Activated CD8-positive, alpha-beta T cell treated with anti-CD3 and anti-CD28 coated beads, Interleukin-2, amount 10 ng/mL, durations not matched to agents 7 days and 5 days (primary cell): Measurements from ENCODE around the gene VPS37C. TPM values are rescaled to one million over a fixed set of nuclear protein-coding genes. Genes with fewer than 3 reads are reported as not detected.

Experiments
- ATAC-seq: fragments of 150-1000 bp; cut with Tn5 transposase; one replicate; pipeline ENCODE4 v1.10.0; 2021; ENCODE audit warnings: moderate library complexity
- CTCF ChIA-PET: fragments of 350-600 bp; sonication (Branson Sonifier 250); formaldehyde crosslinking; loops from one replicate; lab custom pipeline; 2021; ENCODE audit warnings: antibody characterized with exemption; lab: Charles Lee
- POLR2A ChIA-PET: fragments of 350-600 bp; sonication (Branson Sonifier 250); formaldehyde crosslinking; loops from one replicate; lab custom pipeline; 2021; ENCODE audit warnings: antibody characterized with exemption; lab: Charles Lee
- DNase-seq: peaks from one replicate; pipeline ENCODE4 v3.0.0-alpha.2; 2020
- H3K27ac Mint-ChIP-seq: one replicate; pipeline ENCODE4 v1.8.0; 2021; ENCODE audit warnings: mild to moderate bottlenecking, mixed read lengths
- H3K27me3 Mint-ChIP-seq: one replicate; pipeline ENCODE4 v1.8.0; 2021; ENCODE audit warnings: low read depth, mixed read lengths
- H3K36me3 Mint-ChIP-seq: one replicate; pipeline ENCODE4 v1.8.0; 2021; ENCODE audit warnings: low read depth, mixed read lengths
- H3K4me1 Mint-ChIP-seq: one replicate; pipeline ENCODE4 v1.8.0; 2021; ENCODE audit warnings: low read depth, mixed read lengths
- H3K4me3 Mint-ChIP-seq: one replicate; pipeline ENCODE4 v1.8.0; 2021; ENCODE audit warnings: mild to moderate bottlenecking, mixed read lengths
- H3K9me3 Mint-ChIP-seq: one replicate; pipeline ENCODE4 v1.8.0; 2022; ENCODE audit warnings: mixed read lengths; ENCODE audit not compliant: insufficient read depth
- total RNA-seq, 2 experiments: library from RNA; stranded (reverse); gene quantifications; one replicate each; pipeline ENCODE4 v1.2.3, GENCODE V29; 2021

VPS37C gene
- total RNA-seq, 2 experiments from 2014 or later = 3.4 to 3.8 TPM

GRCh38 chr11:61142424-61142823 is 18.8 kb downstream of the VPS37C start:
- ATAC-seq = no peak
- Mint-ChIP-seq H3K4me1 (peaks cover 10% of the 10 kb centered on the region), H3K4me3 (no peak overlapping the region), H3K27me3 (no peaks in the 10 kb centered on the region), H3K9me3 (no peaks in the 10 kb centered on the region), H3K27ac (no peak overlapping the region), H3K36me3 (no peaks in the 10 kb centered on the region)
- CTCF ChIA-PET = interaction anchor here (1.2 kb wide), 1 partner anchor 15 kb away, joined by 3 read pairs; no protein-coding TSS in a partner anchor
- POLR2A ChIA-PET = interaction anchor here (0.6 kb wide), 1 partner anchor 100 kb away, joined by 3 read pairs; no protein-coding TSS in a partner anchor
- DNase-seq = no peak

DNA sequence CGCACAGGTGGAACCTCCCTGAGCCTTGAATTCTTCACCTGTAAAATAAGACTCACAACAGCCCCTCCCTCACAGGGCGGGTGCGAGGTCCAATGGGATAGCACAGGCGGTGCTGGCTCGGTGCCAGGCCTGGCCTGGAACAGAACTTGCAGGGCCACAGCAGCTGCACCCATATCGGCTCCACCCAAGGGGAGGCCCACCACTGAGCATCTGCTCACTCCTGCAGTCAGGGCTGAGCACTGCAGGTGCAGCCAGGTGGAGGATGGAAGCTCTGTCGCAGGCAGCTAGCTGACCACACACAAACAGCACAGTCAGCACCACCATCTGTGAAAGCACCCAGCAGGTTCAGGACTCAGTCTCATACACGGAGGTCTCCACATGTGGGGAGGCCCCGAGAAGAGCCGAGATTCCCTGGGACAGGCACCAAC is 19.6 kb downstream of the VPS37C start:
- DNase-seq (no peak), ATAC-seq (peak; percentile 27)
- H3K27ac Mint-ChIP-seq = no peak overlapping the region
- no peak overlapping the region for H3K4me3 Mint-ChIP-seq
- H3K27me3 Mint-ChIP-seq = no peaks in the 10 kb centered on the region
- H3K9me3 Mint-ChIP-seq = no peaks in the 10 kb centered on the region
- ChIA-PET POLR2A (interaction anchor here (0.6 kb wide), 1 partner anchor 100 kb away, joined by 3 read pairs; no protein-coding TSS in a partner anchor), CTCF (interaction anchor here (1.2 to 2.1 kb wide), 2 partner anchors 12 to 16 kb away, joined by 3 to 6 read pairs; no protein-coding TSS in a partner anchor)
- peaks cover 7% of the 10 kb centered on the region for H3K4me1 Mint-ChIP-seq
- H3K36me3 Mint-ChIP-seq = no peaks in the 10 kb centered on the region

GRCh38 chr11:61140416-61140815 is 20.8 kb downstream of the VPS37C start:
- ChIA-PET POLR2A (no interaction called here), CTCF (interaction anchor here (1.9 to 2.4 kb wide), 4 partner anchors 10 to 47 kb away, joined by 4 to 8 read pairs (median 6); no protein-coding TSS in a partner anchor)
- Mint-ChIP-seq H3K4me1 (no peaks in the 10 kb centered on the region), H3K27me3 (no peaks in the 10 kb centered on the region), H3K9me3 (no peaks in the 10 kb centered on the region), H3K36me3 (no peaks in the 10 kb centered on the region), H3K4me3 (no peak overlapping the region), H3K27ac (no peak overlapping the region)
- ATAC-seq (no peak), DNase-seq (no peak)

DNA sequence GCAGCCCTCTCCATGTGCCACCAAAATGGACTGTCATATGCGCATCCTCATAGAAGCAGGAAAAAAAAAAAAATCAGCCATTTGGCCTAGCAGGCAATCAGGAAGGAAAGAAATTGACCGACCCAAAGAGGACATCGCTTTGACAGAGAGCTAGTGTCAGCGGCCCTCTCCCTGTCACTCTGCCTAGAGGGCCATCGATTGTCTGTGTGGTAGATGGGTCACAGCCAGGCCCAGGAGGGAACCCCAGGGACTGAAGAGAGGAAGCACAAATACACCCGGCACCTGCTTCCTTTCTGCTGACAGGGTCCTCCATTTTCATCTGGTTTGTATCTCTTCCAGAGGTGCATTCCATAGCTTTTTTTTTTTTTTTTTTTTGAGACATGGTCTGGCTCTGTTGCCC is 21.8 kb downstream of the VPS37C start:
- no peak overlapping the region for H3K27ac Mint-ChIP-seq
- ChIA-PET CTCF (interaction anchor here (0.7 to 2.4 kb wide), 5 partner anchors 9 to 48 kb away, joined by 3 to 8 read pairs (median 6); no protein-coding TSS in a partner anchor), POLR2A (interaction anchor here (0.6 to 0.7 kb wide), 2 partner anchors 9 to 169 kb away, joined by 3 read pairs; no protein-coding TSS in a partner anchor)
- no peaks in the 10 kb centered on the region for H3K4me1 Mint-ChIP-seq
- no peaks in the 10 kb centered on the region for H3K36me3 Mint-ChIP-seq
- DNase-seq (no peak), ATAC-seq (no peak)
- no peaks in the 10 kb centered on the region for H3K9me3 Mint-ChIP-seq
- no peak overlapping the region for H3K4me3 Mint-ChIP-seq
- H3K27me3 Mint-ChIP-seq = no peaks in the 10 kb centered on the region

DNA sequence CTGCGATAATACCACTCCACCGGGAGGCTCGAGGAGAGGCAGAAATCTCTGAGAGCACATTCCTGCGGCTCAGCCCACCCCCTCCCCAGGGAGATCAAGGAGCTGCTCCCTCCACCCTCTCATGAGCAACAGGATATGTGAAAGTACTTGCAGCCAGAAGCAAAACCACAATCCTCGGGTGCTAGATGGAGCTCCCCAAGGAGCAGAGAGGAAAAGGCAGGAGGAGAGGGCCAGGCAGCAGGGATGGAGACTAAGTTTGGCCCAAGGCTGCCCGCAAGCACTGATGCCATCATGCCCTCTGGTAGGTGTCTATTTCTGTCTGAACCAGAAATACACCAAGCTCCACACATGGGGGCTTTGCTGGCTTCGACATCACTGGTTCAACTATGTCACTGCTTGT is 22.3 kb downstream of the VPS37C start:
- CTCF ChIA-PET = interaction anchor here (1.3 to 2.4 kb wide), 4 partner anchors 8 to 169 kb away, joined by 3 to 8 read pairs (median 5); no protein-coding TSS in a partner anchor

GRCh38 chr11:61134801-61135257 is 26.4 kb downstream of the VPS37C start:
- ChIA-PET POLR2A (no interaction called here), CTCF (interaction anchor here (1.1 to 1.5 kb wide), 2 partner anchors 52 to 165 kb away, joined by 3 read pairs; no protein-coding TSS in a partner anchor)
- Mint-ChIP-seq H3K4me1 (peaks cover 4% of the 10 kb centered on the region), H3K27ac (no peak overlapping the region), H3K27me3 (no peaks in the 10 kb centered on the region), H3K36me3 (no peaks in the 10 kb centered on the region), H3K9me3 (no peaks in the 10 kb centered on the region), H3K4me3 (no peak overlapping the region)
- ATAC-seq = no peak
- DNase-seq = no peak

More for the DNA sequence above, 22.3 kb downstream of the VPS37C start:
- DNase-seq (no peak), ATAC-seq (no peak)
- no peak overlapping the region for H3K27ac Mint-ChIP-seq
- no peaks in the 10 kb centered on the region for H3K9me3 Mint-ChIP-seq
- no peaks in the 10 kb centered on the region for H3K4me1 Mint-ChIP-seq
- H3K36me3 Mint-ChIP-seq = no peaks in the 10 kb centered on the region
- H3K4me3 Mint-ChIP-seq = no peak overlapping the region
- POLR2A ChIA-PET = interaction anchor here (1.3 kb wide), 1 partner anchor 9 kb away, joined by 3 read pairs; no protein-coding TSS in a partner anchor
- H3K27me3 Mint-ChIP-seq = no peaks in the 10 kb centered on the region

DNA sequence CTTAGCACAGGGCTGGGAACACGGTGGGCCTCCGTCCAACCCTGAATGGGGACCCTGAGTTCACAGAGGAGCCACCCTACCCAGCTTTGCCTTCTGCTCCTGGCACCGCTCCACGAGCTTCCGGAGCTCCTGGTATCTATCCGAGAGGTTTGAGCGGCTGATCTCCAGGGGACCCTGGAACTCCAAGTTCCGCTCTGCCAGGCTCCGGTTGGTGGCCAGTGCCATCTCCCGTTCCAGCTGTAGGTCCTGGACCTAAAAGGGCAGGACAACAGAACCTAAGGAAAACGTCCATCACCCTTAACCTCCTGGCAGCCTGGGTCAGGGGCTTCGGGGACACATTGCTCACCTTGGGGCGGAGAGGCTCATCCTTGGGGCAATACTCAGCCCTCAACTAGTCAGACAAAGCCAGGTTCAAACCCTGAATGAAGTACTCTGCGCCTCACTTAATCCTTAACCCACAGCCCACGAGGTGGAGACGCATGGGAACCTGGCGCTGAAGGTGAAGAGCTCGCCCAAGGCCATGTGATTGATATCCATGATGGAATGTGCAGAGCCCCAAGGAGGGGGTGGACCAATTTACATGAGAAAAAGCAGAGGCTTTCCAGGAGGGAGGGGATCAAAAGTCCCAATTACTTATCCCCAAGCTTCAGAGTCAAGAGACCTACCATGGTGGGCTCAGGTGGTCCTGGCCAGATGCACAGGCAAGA is 27.1 kb downstream of the VPS37C start:
- Mint-ChIP-seq H3K27ac (no peak overlapping the region), H3K4me1 (peaks cover 11% of the 10 kb centered on the region), H3K36me3 (no peaks in the 10 kb centered on the region), H3K9me3 (no peaks in the 10 kb centered on the region), H3K4me3 (no peak overlapping the region), H3K27me3 (no peaks in the 10 kb centered on the region)
- no peak for DNase-seq
- ATAC-seq = no peak
- POLR2A ChIA-PET = no interaction called here
- CTCF ChIA-PET = interaction anchor here (1.1 to 1.8 kb wide), 4 partner anchors 16 to 303 kb away, joined by 3 to 5 read pairs (median 3); no protein-coding TSS in a partner anchor

DNA sequence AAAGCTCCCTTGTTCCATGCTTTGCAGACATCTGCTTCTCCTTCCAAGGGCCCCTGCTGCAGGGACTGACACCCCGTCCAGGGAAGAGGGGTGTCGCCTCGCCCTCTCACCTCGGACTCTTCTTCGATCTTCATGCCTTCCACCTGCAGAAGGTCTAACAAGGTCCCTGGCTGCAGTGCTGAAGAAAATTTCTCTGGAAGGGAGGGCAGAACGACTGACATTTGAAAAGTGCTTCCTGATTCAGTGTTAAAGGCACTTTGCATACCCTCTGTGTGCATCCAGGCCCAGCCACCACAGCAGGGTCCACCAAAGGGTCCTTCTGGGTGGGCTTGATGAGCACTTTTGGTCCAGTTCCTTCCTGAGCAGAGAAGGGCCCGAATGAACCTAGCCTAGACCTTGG is 28.1 kb downstream of the VPS37C start:
- Mint-ChIP-seq H3K4me3 (no peak overlapping the region), H3K27ac (no peak overlapping the region), H3K4me1 (peaks cover 17% of the 10 kb centered on the region), H3K9me3 (no peaks in the 10 kb centered on the region), H3K27me3 (no peaks in the 10 kb centered on the region), H3K36me3 (peaks cover under 1% of the 10 kb centered on the region)
- ATAC-seq (no peak), DNase-seq (no peak)
- CTCF ChIA-PET = interaction anchor here (0.8 to 1.8 kb wide), 3 partner anchors 15 to 302 kb away, joined by 3 to 5 read pairs (median 3); no protein-coding TSS in a partner anchor
- POLR2A ChIA-PET = no interaction called here

DNA sequence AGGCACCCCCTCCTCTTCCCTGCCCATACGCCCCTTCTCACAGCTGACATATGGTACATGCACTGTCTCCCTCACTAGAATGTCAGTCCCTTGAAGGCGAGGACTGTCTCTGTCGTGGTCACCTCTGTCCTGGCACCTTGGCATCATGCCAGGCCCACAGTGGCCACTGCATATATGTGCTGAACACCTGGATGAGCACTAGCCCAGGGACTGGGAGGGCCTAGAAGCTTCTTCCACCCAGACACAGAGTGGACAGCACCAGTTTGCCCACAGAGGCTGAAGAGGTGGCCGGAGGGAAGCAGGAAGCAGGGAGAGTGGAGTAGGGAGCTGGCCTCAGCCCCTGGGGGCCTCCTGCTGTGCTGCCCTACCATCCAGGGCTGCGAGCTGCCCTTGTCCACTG is 28.6 kb downstream of the VPS37C start:
- Mint-ChIP-seq H3K4me1 (peaks cover 20% of the 10 kb centered on the region), H3K27ac (no peak overlapping the region), H3K4me3 (no peak overlapping the region), H3K36me3 (peaks cover 5% of the 10 kb centered on the region), H3K27me3 (no peaks in the 10 kb centered on the region), H3K9me3 (no peaks in the 10 kb centered on the region)
- ATAC-seq = no peak
- DNase-seq = no peak
- CTCF ChIA-PET = interaction anchor here (0.8 to 4.7 kb wide), 3 partner anchors 55 to 301 kb away, joined by 3 to 41 read pairs (median 5); no protein-coding TSS in a partner anchor
- POLR2A ChIA-PET = no interaction called here

GRCh38 chr11:61131998-61132555 is 29.1 kb downstream of the VPS37C start:
- ATAC-seq (no peak), DNase-seq (no peak)
- Mint-ChIP-seq H3K4me3 (no peak overlapping the region), H3K9me3 (no peaks in the 10 kb centered on the region), H3K27me3 (no peaks in the 10 kb centered on the region), H3K36me3 (peaks cover 9% of the 10 kb centered on the region), H3K27ac (no peak overlapping the region), H3K4me1 (peaks cover 20% of the 10 kb centered on the region)
- POLR2A ChIA-PET = no interaction called here
- CTCF ChIA-PET = interaction anchor here (4.7 kb wide), 1 partner anchor 56 kb away, joined by 41 read pairs; no protein-coding TSS in a partner anchor

DNA sequence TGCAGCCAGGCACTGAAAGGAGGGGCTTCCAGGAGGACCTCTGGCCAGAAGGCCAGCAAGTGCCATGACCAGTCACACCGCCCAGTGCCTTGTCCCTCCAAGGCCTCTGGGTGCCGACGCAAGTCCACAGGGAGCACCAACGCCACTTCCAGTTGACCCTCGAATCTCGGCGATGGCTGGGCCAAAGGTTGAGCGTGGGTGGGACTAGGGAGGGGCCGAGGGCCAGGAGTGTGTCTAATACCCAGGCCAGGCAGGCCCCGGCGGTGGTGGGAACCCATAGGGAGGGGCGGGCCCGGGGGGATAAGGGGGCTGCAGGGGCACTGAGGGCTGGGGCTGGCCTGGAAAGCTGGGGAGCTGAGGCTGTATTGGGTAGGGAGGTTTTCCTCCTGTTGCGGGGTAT is 29.6 kb downstream of the VPS37C start:
- H3K36me3 Mint-ChIP-seq = peaks cover 14% of the 10 kb centered on the region
- DNase-seq = no peak
- peaks cover 20% of the 10 kb centered on the region for H3K4me1 Mint-ChIP-seq
- no peak overlapping the region for H3K4me3 Mint-ChIP-seq
- no peak for ATAC-seq
- POLR2A ChIA-PET = no interaction called here
- no peak overlapping the region for H3K27ac Mint-ChIP-seq
- no peaks in the 10 kb centered on the region for H3K9me3 Mint-ChIP-seq
- CTCF ChIA-PET = interaction anchor here (0.7 to 4.7 kb wide), 2 partner anchors 48 to 56 kb away, joined by 6 to 41 read pairs; no protein-coding TSS in a partner anchor
- no peaks in the 10 kb centered on the region for H3K27me3 Mint-ChIP-seq
